Smooth muscle cell of the brain vasculature (primary cell): ENCODE measurements around the gene TMEM53.
"Not testable (repeated sequence)": the region's sequence is repeated elsewhere in the genome, so short reads cannot be mapped to it uniquely, and the experiment has no call there.

Experiments used
- DNase-seq: peaks from one replicate; pipeline ENCODE4 v3.0.0-alpha.2; 2012; ENCODE audit warnings: low read depth, low spot score

Gene TMEM53

GRCh38 chr1:44674113-44675000 is at the start of gene TMEM53, which contains the start of gene ARMH1:
Gene TMEM53 (minus strand): TSS chr1:44674481. CDS start chr1:44674391, 90 bp downstream.
Gene ARMH1 (plus strand): TSS chr1:44674714. CDS start chr1:44689698, 14,984 bp downstream.
- DNase-seq: peak; percentile 99

- DNase-seq: no peak
Measured at GRCh38 chr1:44723496-44724295, 49.4 kb upstream of the TMEM53 start.

- no peak for DNase-seq
Measured at GRCh38 chr1:44723064-44723463, 48.8 kb upstream of the TMEM53 start.

GRCh38 chr1:44721485-44722361 is 47.4 kb upstream of the TMEM53 start:
- DNase-seq: no peak

GRCh38 chr1:44720281-44720680 is 46.0 kb upstream of the TMEM53 start:
- no peak for DNase-seq

- no peak for DNase-seq
Measured at GRCh38 chr1:44719318-44719717, 45.0 kb upstream of the TMEM53 start.

- no peak for DNase-seq
Measured at GRCh38 chr1:44718091-44718490, 43.8 kb upstream of the TMEM53 start.

- no peak for DNase-seq
Measured at GRCh38 chr1:44717653-44718052, 43.4 kb upstream of the TMEM53 start.

GRCh38 chr1:44717156-44717555 is 42.9 kb upstream of the TMEM53 start:
- DNase-seq: no peak

- DNase-seq: no peak
Measured at GRCh38 chr1:44714944-44715571, 40.8 kb upstream of the TMEM53 start.

- no peak for DNase-seq
Measured at GRCh38 chr1:44714532-44714931, 40.3 kb upstream of the TMEM53 start.

- DNase-seq: no peak
Measured at GRCh38 chr1:44713321-44713781, 39.1 kb upstream of the TMEM53 start.

- no peak for DNase-seq
Measured at GRCh38 chr1:44707959-44708831, 33.9 kb upstream of the TMEM53 start.

GRCh38 chr1:44707112-44707881 is 33.0 kb upstream of the TMEM53 start:
- DNase-seq: no peak

GRCh38 chr1:44705938-44706337 is 31.7 kb upstream of the TMEM53 start:
- DNase-seq: no peak

GRCh38 chr1:44705470-44705869 is 31.2 kb upstream of the TMEM53 start:
- no peak for DNase-seq

GRCh38 chr1:44701141-44701573 is 26.9 kb upstream of the TMEM53 start:
- no peak for DNase-seq

- no peak for DNase-seq
Measured at GRCh38 chr1:44700573-44700972, 26.3 kb upstream of the TMEM53 start.

- not testable (repeated sequence) for DNase-seq
Measured at GRCh38 chr1:44699375-44699774, 25.1 kb upstream of the TMEM53 start.
